HUES64 (cell line): ENCODE data around the gene PDGFD.

Source experiments
- H3K27ac ChIP-seq: 2 replicates; pipeline ENCODE4 v1.7.0; 2013; ENCODE audit warnings: low read depth, low read length, inconsistent platforms
- H3K27me3 ChIP-seq: 2 replicates; pipeline ENCODE4 v1.6.1; 2013; ENCODE audit warnings: mild to moderate bottlenecking, low read length; ENCODE audit not compliant: insufficient read depth
- H3K36me3 ChIP-seq: 2 replicates; pipeline ENCODE4 v1.6.1; 2013; ENCODE audit warnings: mild to moderate bottlenecking, low read length; ENCODE audit not compliant: insufficient read depth
- H3K4me1 ChIP-seq: 2 replicates; pipeline ENCODE4 v1.6.1; 2013; ENCODE audit warnings: mild to moderate bottlenecking, low read length, moderate library complexity; ENCODE audit not compliant: insufficient read depth
- H3K4me3 ChIP-seq: 2 replicates; pipeline ENCODE4 v1.5.1; 2013; ENCODE audit warnings: mild to moderate bottlenecking, low read length, moderate library complexity
- H3K9ac ChIP-seq: 2 replicates; pipeline ENCODE4 v1.6.1; 2013; ENCODE audit warnings: mild to moderate bottlenecking, low read depth, low read length
- H3K9me3 ChIP-seq: 2 replicates; pipeline ENCODE4 v1.6.1; 2013; ENCODE audit warnings: low read depth, low read length; ENCODE audit not compliant: insufficient read depth
- WGBS: fragments of 150-250, 120-280 bp; methylation state at CpG from one replicate; pipeline ENCODE4 v1.1.7; 2013; ENCODE audit warnings: missing lambda C conversion rate; 5-methylcytosine and 5-hydroxymethylcytosine counted together

PDGFD gene

DNA sequence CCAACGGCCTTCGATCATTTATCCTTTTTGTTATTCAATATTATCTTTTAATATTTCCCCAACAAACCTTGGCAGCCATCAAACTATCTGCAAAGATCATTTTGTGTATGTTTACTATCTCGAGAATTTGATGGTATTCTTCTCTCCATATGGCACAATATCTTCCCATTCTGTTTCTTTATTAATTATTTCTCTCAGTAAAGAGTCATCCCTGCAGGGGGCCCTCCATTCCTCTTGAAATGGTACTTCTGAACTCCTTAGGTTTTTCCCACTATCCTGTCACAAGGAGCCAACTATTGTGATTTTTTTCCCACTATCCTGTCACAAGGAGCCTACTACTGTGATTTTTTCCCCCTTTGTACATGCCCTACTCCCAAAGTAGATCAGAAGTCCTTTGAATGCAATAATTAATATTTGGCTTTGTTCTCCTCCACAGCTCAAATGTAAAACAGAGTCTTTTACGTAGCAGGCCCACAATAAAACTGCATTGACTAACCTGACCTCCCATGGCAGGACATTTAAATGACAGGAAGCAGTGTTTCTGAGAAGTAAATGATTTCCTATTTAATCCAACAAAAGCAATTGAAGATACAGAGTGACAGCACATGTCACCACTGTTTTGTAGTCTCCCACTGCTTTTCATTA is 43.3 kb downstream of the PDGFD start:
- Histone ChIP-seq H3K9me3 (peaks cover 4% of the 10 kb centered on the region; the same call in 1 of the 2 replicates), H3K27ac (peak overlapping the region; percentile 12; the same call in 1 of the 2 replicates), H3K4me3 (no peak overlapping the region), H3K4me1 (peaks cover 35% of the 10 kb centered on the region), H3K36me3 (no peaks in the 10 kb centered on the region), H3K9ac (no peak overlapping the region), H3K27me3 (no peaks in the 10 kb centered on the region)
- 91% methylated on average over 3 of the region's 4 CpGs for WGBS

DNA sequence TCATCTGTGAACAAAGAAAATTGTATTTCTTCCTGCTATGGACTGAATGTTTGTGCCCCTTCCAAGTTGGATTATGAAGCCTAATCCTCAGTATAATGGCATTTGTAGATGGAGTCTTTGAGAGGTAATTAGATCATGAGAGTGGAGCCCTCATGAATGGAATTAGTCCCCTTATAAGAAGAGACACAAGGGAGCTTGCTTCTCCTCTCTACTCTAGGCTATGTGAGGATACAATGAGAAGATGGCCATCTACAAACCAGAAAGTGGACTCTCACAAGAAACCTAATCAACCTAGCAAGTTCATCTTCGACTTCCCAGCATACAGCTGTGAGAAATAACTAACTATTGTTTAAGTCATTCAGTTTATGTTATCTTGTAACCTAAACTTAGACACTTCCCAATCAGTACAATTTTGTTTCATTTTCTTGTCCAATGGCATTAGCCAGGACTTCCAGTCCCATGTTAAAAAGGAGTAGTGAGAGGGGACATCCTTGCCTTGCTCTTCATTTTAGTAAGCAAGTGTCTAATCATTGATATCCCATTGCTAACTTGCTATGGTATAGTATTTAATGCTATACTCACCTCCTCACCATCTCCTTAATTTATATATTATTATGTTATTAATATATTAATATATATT is 45.7 kb downstream of the PDGFD start:
- Histone ChIP-seq H3K27ac (no peak overlapping the region), H3K36me3 (no peaks in the 10 kb centered on the region), H3K27me3 (no peaks in the 10 kb centered on the region), H3K9me3 (peaks cover 4% of the 10 kb centered on the region; the same call in 1 of the 2 replicates), H3K4me1 (peaks cover 31% of the 10 kb centered on the region), H3K9ac (no peak overlapping the region), H3K4me3 (no peak overlapping the region)
- 80% methylated on average over 1 of the region's 1 CpG for WGBS

DNA sequence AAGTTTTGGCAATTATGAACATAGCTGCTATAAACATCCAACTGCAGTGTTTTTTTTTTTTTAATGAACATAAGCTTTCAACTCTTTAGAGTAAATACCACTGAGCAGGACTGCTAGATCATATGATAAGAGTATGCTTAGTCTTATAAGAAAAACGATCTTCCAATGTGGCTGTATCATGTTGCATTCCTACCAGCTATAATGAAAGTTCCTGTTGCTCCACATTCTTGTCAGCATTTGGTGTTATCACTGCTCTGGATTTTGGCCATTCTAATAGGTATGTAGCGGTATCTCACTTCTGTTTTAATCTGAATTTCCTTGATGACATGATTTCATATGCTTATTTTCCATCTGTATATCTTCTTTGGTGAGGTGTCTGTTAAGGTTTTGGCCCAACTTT is 50.4 kb downstream of the PDGFD start:
- Histone ChIP-seq H3K4me3 (no peak overlapping the region), H3K27me3 (no peaks in the 10 kb centered on the region), H3K4me1 (no peaks in the 10 kb centered on the region), H3K36me3 (no peaks in the 10 kb centered on the region), H3K27ac (no peak overlapping the region), H3K9ac (no peak overlapping the region), H3K9me3 (peaks cover 4% of the 10 kb centered on the region; the same call in 1 of the 2 replicates)
- WGBS, result 100% methylated on average over 2 of the region's 2 CpGs

DNA sequence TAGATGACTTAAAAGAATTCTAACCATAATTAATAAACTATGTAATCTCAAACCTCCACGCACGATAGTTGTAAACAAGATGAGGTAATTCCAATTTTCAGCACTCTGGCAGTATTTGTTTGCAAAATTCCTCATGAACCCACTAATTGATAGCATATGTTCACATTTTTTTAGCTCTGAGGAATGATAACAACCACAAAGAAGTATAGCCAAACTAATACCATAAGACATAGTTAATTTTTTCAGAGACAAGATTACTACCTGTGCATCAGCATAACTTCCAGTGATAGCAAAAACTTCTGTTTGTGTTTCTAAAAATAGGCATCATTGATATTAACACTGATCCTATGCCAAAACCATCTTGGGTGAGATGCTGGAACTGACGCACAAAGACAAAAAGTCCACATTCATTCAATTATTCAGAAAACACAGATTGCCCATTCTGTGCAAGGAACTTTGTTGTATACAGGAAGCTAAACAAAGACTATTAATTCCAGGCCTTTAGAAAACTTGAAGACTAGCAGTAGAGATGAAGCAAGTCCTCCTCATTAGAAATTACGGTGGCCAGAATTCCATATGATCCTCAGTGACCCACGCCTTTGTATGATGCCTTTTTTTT is 57.7 kb downstream of the PDGFD start:
- no peak overlapping the region for H3K27ac ChIP-seq
- H3K36me3 ChIP-seq, result no peaks in the 10 kb centered on the region
- no peaks in the 10 kb centered on the region for H3K27me3 ChIP-seq
- H3K9ac ChIP-seq, result no peak overlapping the region
- 93% methylated on average over 5 of the region's 5 CpGs for WGBS
- no peaks in the 10 kb centered on the region for H3K4me1 ChIP-seq
- no peaks in the 10 kb centered on the region for H3K9me3 ChIP-seq
- H3K4me3 ChIP-seq, result no peak overlapping the region

DNA sequence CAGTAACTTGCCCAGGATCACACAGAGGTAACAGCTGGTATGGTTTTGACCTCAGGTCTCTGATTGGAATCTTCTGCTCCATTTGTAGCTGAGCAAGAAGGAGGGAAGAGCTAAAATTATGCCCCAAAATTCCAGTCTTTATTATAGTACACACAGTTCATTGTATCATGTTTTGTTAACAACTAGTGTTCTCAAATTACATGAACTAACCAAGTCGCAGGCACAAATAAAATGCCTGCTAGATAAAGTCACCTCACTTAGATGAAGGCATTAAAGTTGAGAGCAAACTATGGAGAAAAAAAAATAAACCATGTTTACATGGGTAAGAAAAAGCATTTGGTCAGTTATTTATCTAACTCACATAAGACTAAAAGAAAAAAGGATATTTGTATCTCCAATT is 58.8 kb downstream of the PDGFD start:
- H3K27ac ChIP-seq, result no peak overlapping the region
- no CpG with 5 or more reads among the region's 1 CpG for WGBS

DNA sequence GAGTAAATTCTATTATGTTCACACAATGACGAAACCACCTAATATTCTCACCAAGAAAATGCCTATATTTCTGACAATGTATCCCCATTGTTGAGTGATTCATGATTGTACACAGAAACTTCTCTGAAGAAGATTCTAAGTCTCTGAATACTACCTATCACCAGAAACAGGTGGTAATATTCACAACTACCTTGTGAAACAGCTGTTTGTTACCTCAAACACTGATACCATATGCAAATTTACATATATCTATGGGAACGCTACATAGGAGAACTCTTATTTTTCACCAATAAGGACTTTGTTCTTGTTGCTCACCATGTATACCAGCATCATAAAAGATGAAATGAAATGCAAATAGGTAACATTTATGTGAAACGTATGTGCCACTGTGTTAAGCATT is 59.3 kb downstream of the PDGFD start:
- H3K27ac ChIP-seq, result no peak overlapping the region
- H3K4me3 ChIP-seq, result no peak overlapping the region
- no peaks in the 10 kb centered on the region for H3K36me3 ChIP-seq
- no peaks in the 10 kb centered on the region for H3K27me3 ChIP-seq
- 87% methylated on average over 2 of the region's 3 CpGs for whole genome bisulfite sequencing
- H3K4me1 ChIP-seq, result no peaks in the 10 kb centered on the region
- H3K9ac ChIP-seq, result no peak overlapping the region
- no peaks in the 10 kb centered on the region for H3K9me3 ChIP-seq

More for the DNA sequence above, 58.8 kb downstream of the PDGFD start:
- no peaks in the 10 kb centered on the region for H3K36me3 ChIP-seq
- H3K9ac ChIP-seq, result no peak overlapping the region
- no peaks in the 10 kb centered on the region for H3K4me1 ChIP-seq
- no peaks in the 10 kb centered on the region for H3K27me3 ChIP-seq
- no peak overlapping the region for H3K4me3 ChIP-seq
- no peaks in the 10 kb centered on the region for H3K9me3 ChIP-seq

DNA sequence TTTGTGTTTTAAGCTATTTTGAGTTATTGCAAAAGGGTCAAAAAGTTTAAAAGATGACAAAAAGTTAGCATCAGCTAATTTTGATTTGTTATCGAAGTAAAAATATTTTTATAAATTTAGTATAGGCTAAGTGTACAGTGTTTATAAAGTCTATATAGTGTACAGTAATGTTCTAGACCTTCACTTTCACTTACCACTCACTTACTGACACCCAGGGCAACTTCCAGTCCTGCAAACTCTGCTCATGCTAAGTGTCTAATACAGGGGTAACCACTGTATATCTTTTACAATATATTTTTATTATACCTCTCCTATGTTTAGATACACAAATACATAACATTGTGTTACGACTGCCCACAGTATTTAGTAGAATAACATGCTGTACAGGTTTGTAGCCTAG is 59.7 kb downstream of the PDGFD start:
- Histone ChIP-seq H3K9me3 (no peaks in the 10 kb centered on the region), H3K4me1 (no peaks in the 10 kb centered on the region), H3K9ac (no peak overlapping the region), H3K36me3 (no peaks in the 10 kb centered on the region), H3K27me3 (no peaks in the 10 kb centered on the region), H3K27ac (no peak overlapping the region), H3K4me3 (no peak overlapping the region)
- WGBS, result 100% methylated on average over 1 of the region's 2 CpGs

DNA sequence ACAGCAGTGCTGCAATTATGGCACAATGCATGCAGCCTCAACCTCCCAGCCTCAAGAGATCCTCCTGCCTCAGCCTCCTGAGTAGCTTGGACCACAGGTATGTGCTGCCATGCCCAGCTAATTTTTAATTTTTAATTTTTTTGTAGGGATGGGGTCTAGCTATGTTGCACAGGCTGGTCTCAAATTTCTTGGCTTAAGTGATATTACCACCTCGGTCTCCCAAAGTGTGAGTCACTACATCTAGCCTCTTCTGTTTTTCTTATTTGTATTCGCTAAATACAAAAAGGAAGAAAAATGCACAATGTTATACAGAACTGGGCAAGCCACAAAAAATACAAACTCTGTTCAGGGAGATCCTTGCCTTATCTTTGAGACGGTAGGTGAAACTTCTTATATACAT is 65.4 kb downstream of the PDGFD start:
- WGBS, result 100% methylated on average over 1 of the region's 3 CpGs
- no peak overlapping the region for H3K27ac ChIP-seq
- H3K4me3 ChIP-seq, result no peak overlapping the region
- H3K9ac ChIP-seq, result no peak overlapping the region
- no peaks in the 10 kb centered on the region for H3K36me3 ChIP-seq
- no peaks in the 10 kb centered on the region for H3K9me3 ChIP-seq
- no peaks in the 10 kb centered on the region for H3K27me3 ChIP-seq
- H3K4me1 ChIP-seq, result no peaks in the 10 kb centered on the region

DNA sequence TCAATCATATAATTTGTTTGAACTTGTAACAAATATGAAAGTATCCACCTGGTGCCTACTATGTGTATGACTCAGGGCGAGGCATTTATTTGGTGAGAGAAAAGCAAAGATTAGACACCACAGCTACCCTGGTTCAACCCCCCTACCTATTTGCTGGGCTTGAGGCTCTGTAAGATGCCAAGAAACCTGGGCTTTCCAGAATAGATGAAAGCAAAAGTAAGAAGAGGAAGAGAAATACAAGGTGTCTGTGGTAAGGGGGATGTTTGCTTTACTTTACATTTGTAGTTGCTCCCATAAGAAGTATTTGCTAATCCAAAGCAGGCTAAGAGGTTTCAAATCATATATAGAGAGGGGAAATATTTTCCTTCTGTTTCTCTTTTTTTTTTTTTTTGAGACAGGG is 65.8 kb downstream of the PDGFD start:
- H3K4me3 ChIP-seq, result no peak overlapping the region
- H3K9me3 ChIP-seq, result no peaks in the 10 kb centered on the region
- no peaks in the 10 kb centered on the region for H3K36me3 ChIP-seq
- no CpG with 5 or more reads among the region's 1 CpG for whole genome bisulfite sequencing
- no peaks in the 10 kb centered on the region for H3K27me3 ChIP-seq
- H3K9ac ChIP-seq, result no peak overlapping the region
- H3K4me1 ChIP-seq, result no peaks in the 10 kb centered on the region
- H3K27ac ChIP-seq, result no peak overlapping the region

DNA sequence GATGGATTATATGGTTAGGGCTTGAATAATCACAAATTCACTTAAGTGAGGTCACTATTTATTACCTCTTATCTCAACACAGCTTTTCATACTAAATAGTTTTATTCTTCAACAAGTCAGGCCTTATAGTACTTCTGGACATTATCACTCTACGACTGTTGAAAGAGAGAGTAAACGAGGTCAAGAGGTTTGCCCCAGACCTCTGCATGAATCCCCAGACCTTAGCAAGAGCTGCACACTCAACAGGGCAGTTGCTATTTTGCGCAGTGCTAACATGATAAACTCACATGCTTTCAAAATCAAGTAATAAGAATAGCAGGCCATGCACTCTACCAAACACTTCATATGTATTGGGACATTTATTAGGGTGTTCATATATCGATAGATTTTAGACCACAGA is 67.0 kb downstream of the PDGFD start:
- Histone ChIP-seq H3K36me3 (no peaks in the 10 kb centered on the region), H3K9me3 (no peaks in the 10 kb centered on the region), H3K4me1 (no peaks in the 10 kb centered on the region), H3K27me3 (no peaks in the 10 kb centered on the region), H3K27ac (no peak overlapping the region), H3K9ac (no peak overlapping the region), H3K4me3 (no peak overlapping the region)
- 92% methylated on average over 3 of the region's 4 CpGs for WGBS

DNA sequence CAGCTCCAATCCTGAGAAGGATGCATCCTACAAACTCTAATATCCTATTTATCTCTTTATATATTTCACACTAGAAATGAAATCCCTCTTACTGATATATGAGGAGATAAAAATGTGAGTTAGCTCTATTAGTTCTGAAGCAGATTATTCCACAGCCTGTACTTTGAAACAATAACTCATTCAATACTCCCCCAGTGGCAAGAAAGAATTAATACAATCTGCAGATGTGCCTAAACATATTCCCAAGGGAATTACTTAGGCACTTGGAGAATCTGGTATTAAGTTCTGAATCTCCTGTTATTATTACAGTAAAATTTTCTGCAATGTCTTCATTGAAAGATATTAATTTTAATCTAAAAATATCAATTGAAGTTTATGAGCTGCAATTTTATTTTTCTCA is 68.2 kb downstream of the PDGFD start:
- Histone ChIP-seq H3K9ac (no peak overlapping the region), H3K36me3 (no peaks in the 10 kb centered on the region), H3K27me3 (no peaks in the 10 kb centered on the region), H3K4me1 (no peaks in the 10 kb centered on the region), H3K4me3 (no peak overlapping the region), H3K9me3 (no peaks in the 10 kb centered on the region), H3K27ac (no peak overlapping the region)
